Fibroblast of the aortic adventitia (primary cell): ENCODE results near the gene PRR19. TPM values are rescaled to one million over a fixed set of nuclear protein-coding genes. Genes with fewer than 3 reads are reported as not detected.

Experiments used
- DNase-seq: peaks from one replicate; pipeline ENCODE4 v3.0.0-alpha.2; 2010; ENCODE audit warnings: low read depth
- H3K4me3 ChIP-seq: 2 replicates; pipeline ENCODE4 v1.5.1; 2011; ENCODE audit warnings: low read depth, mild to moderate bottlenecking, control low read depth, low read length, moderate library complexity
- CTCF ChIP-seq: IDR thresholded peaks from 2 replicates; pipeline ENCODE4 v1.5.1; 2011; ENCODE audit warnings: mild to moderate bottlenecking, low read length, control low read depth, inconsistent platforms; ENCODE audit not compliant: insufficient read depth
- total RNA-seq: library from RNA; depleted of rRNA; stranded (reverse); fragments of >200 nt; gene quantifications from 2 replicates; pipeline ENCODE4 v1.2.3, GENCODE V29; 2012; ENCODE audit warnings: low replicate concordance

Gene PRR19
- total RNA-seq, 1 donor = 1.1 TPM

GRCh38 chr19:42285541-42285941 is 16.4 kb upstream of the PRR19 start:
- no peak for TF ChIP-seq CTCF
- DNase-seq = no peak
- H3K4me3 ChIP-seq = peak overlapping the region; percentile 84

GRCh38 chr19:42285988-42286348 is 16.0 kb upstream of the PRR19 start:
- DNase-seq = no peak
- TF ChIP-seq CTCF = no peak
- peak overlapping the region; percentile 84 for H3K4me3 ChIP-seq

DNA sequence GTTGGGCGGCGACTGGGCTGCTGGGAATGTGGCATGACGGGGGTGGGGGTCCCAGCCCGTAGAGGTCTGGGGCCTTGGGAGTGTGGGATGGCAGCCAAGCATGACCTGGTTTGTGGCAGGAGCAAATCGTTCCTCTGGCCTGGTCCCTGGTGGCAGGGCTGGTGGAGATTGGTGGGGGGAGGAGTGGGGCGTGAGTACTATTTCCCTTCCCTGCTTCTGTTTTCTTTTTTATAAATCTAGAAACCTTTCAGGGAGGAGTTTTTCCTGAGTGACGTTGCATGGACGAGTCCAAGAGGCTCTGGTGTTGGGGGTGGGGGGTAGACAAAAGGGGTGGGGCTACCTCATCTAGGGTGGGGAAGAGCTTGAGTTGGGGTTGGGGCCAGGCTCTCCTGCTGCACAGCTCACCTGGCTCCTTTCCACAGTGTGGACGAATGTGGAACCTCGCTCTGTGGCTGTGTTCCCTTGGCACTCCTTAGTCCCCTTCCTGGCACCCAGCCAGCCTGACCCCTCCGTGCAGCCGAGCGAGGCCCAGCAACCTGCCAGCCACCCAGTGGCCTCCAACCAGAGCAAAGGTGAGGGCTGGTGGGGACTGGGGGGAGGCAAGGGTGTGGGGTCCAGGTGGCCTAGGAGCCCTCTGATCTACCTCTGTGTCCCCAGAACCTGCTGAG is 15.4 kb upstream of the PRR19 start:
- TF ChIP-seq CTCF = no peak
- DNase-seq = peak; percentile 63
- H3K4me3 ChIP-seq = peak overlapping the region; percentile 84

DNA sequence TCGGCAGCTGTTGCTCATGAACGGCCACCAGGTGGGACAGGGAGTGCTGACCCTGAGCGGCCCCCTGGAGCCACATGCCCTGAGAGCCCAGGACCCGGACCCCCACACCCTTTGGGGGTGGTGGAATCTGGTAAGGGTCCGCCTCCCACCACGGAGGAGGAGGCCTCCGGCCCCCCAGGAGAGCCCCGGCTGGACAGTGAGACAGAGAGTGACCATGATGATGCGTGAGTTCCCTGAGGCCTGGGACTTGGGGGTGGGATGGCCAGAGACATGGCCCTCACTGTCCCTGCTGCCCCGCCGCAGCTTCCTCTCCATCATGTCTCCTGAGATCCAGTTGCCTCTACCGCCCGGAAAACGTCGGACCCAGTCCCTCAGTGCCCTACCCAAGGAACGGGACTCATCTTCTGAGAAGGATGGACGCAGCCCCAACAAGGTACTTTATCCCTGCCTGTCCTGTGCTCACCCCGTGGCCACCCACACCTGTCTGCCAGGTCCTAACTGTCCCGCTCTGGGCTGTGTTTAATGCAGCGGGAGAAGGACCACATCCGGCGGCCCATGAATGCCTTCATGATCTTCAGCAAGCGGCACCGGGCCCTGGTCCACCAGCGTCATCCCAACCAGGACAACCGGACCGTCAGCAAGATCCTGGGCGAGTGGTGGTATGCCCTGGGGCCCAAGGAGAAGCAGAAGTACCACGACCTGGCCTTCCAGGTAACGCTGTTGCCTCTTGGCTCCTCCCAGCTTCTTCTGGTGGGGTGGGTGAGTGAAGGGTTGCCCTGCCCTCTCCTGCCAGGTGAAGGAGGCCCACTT is 14.7 kb upstream of the PRR19 start:
- no peak for DNase-seq
- H3K4me3 ChIP-seq = no peak overlapping the region
- no peak for TF ChIP-seq CTCF

DNA sequence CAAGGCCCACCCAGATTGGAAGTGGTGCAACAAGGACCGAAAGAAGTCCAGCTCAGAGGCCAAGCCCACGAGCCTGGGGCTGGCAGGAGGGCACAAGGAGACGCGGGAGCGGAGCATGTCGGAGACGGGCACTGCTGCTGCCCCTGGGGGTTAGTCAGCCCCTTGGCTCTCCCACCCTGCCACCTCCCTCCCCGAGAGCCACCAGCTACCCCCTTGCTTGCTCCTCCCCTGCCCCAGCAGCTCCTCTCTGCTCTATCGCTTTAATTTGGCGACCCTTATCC is 14.2 kb upstream of the PRR19 start:
- no peak overlapping the region for H3K4me3 ChIP-seq
- TF ChIP-seq CTCF = no peak
- DNase-seq = no peak

DNA sequence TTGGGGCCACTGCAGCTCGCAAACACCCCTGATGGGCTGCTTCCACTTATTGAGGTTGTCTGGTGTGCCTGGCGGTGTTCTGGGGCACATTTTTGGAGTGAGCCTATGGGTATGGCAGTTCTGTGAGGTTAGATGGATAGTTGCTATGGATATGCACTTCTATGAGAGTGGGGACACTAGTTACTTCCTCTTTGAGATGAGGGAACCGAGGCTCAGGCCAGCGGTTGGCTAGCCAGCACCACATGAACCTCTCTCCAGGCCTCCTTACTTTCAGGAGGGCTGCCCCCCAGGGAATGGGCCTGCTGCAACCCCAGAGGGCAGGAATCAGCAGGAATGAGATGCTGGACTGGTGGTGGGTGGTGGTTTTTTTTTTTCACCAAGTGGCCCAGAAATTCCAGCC is 13.5 kb upstream of the PRR19 start:
- no peak overlapping the region for H3K4me3 ChIP-seq
- TF ChIP-seq CTCF = no peak
- DNase-seq = no peak
